Measurements from ENCODE around the gene RAMP3.
"Not testable (repeated sequence)": the region's sequence is repeated elsewhere in the genome, so short reads cannot be mapped to it uniquely, and the experiment has no call there.

RAMP3 gene

DNA sequence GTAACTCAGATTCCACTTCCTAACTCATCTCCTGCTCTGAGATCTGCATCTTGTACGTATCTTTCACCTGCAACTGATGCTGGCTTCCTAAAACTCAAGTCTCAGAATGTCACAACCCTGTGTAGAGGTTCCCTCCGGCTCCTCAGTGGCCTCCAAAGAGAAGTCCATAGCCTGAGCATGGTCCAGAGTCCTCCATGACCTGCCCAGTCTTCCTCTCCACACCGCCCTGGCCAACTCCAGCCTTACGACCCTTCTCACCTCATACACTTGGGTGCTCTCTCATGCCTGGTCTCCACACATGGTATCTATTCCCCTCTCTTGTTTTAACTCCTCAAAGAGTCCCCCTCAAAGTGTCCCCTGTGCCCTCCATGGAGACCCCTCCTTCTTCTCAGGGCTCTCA, 41.9 kb downstream of the RAMP3 start:
- DNase-seq, result no peak

DNA sequence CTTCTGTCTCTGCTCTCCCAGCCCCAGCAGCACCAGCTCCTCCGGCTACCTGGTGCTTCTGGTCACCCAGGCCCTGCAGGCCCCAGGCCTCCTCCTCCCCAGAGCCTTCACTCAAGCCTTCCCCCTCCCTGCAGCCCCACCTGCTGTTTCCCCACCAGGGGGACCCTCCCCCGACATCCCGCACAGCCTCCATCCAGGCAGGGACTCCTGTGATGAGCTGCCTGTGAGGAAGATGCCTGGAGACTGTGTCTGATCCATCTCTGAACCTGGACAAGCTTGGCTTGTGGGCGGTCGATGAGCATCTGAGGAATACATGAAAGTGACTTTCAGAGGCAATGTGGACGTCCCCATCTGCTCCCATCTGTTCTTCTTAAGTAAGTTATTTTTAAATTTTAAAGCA, 45.0 kb downstream of the RAMP3 start:
- DNase-seq, result no peak

DNA sequence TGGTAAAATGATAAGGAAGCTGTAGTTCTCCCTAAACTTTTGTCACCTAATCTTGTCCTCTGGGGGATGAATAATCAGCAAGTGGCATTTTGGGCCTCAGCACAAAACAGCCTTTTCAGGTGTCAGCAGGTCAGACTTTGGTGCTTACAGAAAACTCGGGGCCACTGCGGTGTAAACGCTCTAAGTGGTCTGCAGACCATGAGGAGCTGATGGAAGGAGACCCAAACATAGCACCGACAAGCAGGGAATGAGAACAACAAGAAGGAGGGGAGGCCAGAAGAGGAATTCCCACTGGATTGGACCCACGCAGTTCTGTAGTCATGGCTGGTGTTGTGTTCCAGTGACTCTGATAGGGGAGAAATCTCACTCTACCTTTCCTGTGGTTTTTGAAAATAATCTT, 45.4 kb downstream of the RAMP3 start:
- no peak for DNase-seq

DNA sequence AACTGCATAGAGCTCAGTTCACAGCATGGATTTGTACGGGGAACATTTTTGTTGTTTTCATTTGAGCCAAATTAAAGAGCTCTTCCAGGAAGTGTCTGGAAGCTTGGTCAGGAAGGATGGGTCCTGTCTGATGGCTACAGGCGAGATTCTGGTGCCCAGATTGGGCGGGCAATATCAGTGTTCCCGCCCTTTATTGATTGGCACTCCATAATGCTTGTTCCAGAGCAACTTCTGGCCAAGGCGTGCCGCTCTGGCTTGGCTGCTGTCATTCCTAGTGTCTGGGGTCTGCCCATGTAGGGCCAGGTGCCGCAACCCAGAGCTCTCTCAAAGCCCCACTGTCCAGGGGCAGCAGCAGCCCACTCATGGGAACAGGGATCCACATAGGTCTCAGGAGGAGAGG, 45.9 kb downstream of the RAMP3 start:
- no peak for DNase-seq

DNA sequence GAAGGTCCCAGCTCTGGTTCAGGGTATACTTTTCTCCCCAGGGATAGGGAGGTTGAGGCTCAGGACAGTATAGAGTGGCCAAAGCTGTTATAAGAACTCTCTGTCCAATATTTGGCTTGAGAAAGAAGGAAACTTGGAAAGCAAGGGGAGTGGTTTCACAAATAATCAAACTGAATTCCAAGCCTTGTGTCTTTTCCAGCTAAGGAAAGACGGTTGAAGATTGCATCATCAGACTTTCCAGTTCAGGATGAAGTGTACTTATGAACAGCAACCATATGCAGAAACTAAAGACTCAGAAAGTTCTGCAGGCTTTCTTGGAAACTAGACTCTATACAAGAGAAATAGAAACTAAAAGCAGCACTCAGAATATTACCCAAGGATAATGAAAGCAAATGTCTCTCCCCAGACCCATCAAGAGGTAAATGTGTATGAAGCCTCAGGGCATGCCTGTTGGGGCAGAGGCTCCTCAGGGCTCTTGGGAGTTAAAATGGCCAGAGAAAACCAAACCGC, 46.4 kb downstream of the RAMP3 start:
- no peak for DNase-seq

DNA sequence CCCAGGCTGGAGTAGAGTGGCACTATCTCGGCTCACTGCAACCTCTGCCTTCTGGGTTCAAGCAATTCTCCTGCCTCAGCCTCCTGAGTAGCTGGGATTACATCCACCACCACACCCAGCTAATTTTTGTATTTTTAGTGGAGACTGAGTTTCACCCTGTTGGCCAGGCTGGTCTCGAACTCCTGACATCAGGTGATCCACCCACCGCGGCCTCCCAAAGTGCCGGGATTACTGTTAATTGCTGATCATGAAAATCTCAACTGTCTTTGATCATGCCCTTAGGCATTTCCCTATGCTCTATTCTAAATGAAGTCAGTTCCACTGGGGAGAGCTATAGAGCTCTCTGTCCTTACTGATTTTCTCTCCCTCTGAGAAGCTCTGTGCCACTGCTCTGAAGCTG, 48.7 kb downstream of the RAMP3 start:
- not testable (repeated sequence) for DNase-seq

DNA sequence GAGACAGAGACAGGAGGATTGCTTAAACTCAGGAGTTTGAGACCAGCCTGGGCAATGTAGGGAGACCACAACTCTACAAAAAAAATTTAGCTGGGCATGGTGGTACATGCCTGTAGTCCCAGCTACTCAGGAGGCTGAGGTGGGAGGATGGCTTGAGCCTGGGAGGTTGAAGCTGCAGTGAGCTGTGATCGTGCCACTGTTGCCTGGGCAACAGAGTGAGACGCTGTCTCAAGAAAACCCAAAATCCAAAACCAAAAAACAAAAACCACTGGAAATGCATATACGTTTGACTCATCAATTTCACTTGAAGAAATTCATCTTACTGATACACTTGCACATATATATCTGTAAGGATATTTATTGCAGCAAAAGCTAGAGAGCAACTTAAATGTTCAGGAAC, 52.3 kb downstream of the RAMP3 start:
- DNase-seq, result not testable (repeated sequence)

DNA sequence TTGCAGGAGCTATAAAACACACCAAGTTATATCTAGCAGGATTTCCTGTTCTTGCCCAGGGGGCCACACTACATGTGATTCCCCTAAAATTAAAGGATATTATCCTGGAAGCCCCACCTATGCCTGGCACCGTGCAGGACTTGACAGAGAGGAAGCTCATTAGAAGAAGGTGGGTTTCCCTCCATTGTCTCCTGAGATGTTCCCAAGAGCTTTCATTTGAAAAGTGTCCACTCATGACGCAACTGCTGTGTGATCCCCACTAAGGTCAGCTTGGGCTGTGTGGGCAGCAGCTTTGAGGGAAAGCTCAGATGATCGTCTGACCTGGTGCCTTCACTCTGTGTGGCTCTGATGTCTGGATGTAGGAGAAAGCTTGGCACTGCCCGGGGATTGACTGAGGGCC, 53.5 kb downstream of the RAMP3 start:
- DNase-seq, result no peak

DNA sequence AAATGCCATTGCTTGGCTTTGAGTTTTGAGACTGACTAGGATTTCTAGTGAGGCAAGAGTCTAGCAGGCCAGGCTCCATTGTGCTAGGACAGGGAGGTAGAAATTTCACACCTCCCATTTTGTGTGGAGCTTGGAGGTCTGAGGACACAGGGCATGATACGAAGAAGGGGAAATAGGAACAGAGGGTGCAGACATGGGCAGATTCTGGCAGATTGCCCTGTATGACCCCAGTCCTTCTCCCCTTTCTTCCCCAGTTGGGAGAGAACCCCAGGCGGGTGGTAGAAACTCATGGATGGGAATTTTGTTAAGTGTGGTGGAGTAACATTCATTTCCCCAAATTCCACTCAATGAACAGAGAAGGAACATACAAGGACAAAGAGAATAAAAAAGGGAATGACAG, 54.4 kb downstream of the RAMP3 start:
- no peak for DNase-seq

DNA sequence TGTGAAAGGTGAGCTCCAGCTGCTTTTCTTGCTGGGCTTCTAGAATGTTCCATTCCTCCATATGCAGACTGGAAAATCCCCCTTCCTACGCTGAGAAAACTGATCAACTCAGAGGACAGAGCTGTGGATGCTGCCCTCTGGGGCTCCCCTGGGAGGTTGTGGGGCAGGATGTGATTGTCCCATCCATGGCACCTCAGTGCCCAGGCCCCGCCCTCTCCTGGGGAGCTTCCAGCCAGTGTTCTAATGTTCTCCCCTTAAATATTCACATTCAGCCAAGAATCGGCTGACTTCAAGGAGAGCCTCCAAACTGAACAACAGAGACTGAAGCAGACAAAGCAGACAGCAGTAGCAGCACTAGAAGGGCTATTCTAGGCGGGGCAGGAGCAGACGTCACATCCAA, 55.0 kb downstream of the RAMP3 start:
- DNase-seq, result no peak

DNA sequence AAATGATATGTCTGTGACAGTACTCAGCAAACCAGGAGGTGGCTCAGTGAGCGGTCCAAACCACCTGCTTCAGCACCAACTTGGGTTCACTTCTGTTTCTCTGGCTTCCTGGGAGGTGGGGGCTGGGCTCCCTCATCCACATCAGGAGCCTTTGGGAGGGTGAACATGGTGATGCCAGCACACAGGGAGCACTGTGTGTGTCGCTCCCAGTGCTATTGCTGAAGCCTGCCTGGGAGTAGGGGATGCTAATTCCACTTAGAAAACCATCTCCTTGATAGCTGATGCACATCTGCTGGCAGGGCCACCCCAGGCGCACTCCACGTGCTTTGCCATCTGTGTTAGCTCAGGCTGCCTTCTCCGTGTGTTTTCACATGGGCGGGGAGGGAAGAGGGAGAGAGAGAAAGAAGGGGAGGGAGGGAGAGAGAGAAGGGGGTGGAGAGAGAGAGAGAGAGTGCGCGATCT, 58.0 kb downstream of the RAMP3 start:
- no peak for DNase-seq

DNA sequence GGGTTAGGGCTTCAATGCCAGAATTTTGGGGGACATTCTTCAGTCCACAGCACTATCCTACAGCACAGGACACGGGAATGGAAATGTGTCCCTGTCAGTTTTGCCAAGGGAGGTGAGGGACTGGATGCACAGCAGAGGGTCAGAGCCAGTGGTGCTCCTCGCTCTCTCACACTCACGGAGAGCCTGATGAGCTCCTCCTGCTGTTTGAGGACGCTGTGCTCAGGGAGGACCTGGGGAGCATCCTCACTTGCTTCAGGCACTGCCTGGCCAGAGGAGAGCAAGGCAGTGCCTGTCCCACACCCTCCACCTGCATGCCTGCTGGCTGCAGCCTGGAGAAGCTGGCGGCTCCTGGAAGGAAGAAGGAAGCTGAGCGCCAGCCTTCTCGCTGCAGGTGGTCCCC, 58.6 kb downstream of the RAMP3 start:
- DNase-seq, result no peak

DNA sequence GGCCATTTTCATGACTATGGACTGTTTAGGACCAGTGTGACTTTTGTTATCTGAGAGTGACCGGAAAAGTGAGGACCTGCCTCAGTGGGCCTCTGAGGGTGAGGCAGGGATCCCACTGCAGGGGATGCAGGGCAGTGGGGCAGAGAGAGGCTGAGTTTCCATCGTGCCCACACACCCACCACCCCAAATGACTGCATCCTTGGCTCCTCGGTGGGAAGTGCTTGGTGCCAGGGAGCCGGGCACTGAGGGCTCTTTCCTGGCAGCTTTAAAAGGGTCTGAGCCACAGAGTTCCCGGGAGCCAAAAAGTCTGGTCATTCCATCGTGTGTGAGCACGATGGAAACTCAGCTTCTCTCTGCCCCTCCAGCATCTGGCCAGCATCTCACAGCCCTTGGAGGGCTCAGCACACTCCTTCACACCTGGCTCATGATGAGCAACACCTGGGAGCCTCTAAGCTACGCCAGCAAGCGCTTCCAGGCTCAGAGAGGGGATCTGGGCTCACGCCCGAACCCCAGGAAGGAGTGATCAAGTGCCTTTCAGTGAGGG, 59.1 kb downstream of the RAMP3 start:
- DNase-seq, result no peak

DNA sequence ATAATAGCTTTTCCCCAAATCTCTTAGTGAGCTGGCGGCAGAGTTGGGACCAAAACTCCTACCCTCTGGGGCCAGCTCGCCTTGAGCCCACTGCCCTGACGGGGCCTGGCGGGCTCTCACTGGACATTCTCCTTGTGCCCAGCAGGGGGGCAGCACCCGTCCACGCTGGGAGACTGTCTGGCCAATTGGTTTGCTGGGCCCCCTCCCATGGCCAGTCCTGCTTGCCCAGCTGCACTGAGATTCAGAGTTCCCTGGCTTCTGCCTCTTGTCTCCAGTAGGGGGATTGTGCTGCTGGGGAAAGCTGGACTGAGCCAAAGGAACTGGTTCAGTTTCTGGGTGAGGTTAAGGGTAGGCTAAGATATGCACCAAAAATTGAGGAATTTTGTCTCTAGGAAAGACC, 59.8 kb downstream of the RAMP3 start:
- no peak for DNase-seq

DNA sequence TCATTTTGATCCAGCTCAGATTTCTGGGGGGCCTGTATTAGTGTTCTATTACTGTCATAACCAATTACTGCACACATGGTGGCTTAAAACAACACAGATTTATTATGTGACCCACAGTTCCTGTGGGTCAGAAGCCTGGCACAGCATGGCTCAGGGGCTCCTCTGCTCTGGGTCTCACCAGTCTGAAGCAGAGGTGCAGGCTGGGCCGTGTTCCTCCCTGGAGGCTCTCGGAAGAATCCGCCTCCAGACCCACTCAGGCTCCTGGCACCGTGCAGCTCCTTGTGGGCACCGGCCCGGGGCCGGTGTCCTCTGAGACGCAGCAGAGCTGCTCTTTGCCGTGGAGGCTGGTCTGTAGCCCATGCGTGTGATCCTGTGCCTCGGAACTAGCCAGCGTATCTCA, 61.5 kb downstream of the RAMP3 start:
- no peak for DNase-seq

DNA sequence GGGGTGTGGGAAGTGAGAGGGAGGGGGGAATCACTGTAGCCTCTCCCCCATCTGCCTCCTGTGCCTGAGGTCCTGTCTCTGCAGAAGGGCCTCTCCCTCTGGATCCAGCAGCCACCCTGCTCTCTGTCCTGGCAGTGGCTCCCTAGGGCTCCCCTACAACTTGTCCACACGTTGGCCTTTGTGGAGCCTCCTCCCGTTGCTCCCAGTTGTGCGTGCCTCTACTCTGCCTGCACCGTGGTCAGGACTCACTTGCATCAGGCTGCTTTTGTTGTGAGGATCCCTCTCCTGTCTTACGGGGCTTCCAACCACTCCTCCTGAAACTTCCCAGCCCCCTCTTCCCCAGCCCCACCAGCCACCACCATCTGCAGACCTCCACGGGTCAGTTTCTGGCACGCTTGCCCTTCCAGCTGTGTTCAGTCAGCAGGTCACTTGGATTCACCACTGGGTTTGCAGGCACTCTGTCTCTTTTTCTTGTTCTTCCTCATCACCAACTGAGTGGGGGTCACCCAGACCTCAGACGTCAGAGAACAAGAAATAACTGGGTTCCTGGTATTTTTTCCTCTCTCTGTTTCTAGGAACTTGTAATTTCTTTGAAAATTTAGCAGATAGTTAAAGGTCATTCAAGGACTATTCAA, 62.3 kb downstream of the RAMP3 start:
- DNase-seq, result no peak

DNA sequence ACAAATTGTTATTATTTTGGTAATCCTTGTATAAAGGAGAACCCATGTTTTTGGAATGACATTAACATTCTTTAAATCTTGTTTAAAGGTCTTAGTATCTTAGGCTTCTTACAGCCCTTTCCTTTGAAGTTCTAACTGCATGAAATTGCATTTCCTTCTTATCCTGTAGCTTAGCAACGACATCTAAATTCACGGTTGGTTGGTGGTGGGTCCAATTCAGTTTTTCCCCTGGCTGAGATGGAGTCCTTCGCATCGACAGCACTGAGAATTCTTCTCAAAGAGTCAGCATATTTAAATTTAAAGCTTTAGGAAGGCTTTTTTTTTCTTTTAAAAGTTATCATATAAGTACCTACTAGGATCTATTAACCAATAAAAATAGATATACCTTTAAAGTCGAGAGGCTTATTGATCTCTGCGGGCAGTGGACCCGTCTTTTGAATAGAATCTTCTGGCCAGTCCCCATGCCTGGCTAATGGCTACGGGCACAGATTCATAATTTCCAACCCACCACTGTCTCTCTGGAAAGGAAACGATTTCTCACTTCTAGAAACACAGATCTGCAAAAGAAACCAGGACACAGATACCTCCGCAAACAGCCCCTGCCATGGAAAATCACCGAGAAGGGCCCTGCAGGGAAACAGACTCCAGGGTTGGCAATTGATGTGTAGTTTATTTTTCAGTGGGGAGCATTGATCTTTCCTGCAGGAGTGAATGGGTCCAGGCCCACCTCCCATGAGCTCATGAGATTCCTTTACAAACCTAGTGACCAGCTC, 63.4 kb downstream of the RAMP3 start:
- DNase-seq, result no peak

DNA sequence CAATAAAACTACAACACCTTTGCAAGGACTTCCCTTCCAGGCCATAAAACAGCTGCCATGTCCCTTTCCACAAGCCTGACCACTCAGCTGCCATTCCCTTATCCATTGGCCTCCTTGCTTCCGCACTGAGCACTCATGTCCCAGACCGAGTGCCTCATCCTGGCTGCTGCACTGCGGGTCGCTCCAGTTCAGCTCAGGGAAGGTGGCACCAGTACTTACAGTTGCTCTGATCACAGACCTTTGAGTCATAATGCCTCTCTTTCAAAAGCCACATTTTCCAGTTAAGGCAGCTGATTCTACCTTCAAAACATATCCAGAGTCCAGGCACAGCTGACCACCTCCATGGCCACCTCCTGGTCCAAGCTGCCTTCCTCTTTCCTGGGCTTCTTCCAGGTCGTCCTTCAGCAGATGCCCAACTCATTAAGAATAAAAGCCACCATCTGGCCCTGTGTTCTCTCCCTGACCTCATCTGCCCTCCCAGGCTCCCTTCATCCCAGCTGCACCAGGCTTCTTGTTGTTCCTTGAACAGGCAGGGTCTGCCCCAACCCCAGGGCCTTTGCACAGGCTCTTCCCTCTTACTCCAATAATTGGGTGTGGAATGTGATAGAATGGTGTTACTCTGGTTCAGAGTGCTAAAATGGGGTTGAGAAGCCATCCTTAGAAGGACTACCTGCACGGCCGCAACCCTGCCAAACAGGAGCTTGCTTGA, 64.5 kb downstream of the RAMP3 start:
- DNase-seq, result no peak

DNA sequence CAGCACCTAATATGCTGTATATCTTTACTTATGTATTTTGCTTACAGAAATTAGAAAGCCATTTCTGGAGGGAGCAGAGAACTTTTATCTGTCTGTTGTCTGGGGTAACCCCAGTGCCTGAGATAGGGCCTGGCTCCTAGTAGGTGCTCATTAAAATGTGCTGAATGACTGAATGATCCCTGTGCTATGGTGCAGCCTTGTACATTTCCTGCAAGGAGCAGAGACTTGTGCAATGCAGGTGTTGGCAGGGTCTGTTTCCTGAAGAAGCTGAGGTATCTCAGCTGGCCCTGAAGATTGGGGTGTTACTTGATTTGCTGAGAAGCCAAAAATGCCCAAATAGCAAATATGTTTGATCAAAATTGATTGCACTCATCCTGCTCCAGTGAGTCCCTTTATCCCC, 65.5 kb downstream of the RAMP3 start:
- no peak for DNase-seq

DNA sequence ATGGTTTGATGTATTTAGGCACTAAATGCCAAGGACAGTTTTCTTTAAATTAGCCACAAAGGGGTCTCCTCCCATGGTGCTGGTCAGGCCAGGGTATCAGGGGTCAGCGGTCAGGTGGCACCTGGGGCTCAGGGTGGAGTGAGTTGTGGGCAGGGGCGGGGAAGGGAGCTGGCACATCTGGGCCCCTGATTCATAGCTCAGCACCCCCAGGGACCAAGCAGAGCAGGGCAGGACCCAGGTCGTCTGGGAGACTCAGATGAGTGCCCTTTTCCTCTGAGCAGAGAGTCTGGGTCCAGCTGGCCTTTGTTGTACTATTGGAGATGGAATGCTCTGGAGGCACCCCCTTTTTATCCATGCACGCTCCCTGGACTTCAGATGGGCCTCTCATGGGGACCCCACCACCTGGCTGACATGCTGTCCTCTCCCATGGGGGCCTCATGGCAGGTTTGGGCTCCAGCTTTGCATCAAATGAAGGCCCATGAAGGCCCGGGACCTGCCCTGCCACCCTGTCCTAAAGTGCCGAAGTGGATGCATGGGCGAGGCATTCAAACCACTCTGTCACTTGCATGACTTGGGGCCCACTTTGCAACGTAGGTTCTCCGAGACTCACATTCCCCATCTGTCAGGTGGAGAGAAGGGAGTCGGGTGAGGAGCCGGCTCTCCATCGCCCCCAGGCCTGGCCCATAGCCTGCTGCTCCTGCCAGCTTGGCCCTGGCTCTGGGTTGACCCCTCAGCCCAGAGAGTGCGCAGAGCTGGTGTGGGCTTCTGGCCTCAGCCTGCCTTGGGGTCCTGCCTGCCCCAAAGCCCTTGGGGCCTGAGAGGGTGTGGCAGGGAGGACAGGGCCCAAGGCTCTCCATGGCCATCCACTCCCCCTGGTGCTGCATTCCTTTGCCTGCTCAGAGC, 66.4 kb downstream of the RAMP3 start:
- no peak for DNase-seq

DNA sequence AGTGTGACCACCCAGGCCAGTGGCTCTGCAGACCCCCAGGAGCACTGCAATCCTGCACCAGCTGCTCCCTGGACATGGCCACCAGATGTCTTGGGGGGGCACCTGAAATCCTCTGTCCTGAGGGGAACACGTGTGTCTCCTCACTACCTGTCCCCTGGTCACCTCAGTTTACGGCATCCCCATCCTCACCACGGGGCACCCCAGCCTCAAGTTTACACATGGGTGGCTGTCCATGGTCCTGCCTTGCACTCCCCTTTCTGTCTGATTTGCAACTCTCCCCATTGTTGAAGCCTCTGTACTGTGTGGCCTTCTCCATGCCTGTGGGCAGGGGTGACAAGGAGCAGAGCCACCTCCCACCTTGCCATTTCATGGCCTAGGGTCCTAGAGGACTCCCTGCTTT, 67.2 kb downstream of the RAMP3 start:
- no peak for DNase-seq

DNA sequence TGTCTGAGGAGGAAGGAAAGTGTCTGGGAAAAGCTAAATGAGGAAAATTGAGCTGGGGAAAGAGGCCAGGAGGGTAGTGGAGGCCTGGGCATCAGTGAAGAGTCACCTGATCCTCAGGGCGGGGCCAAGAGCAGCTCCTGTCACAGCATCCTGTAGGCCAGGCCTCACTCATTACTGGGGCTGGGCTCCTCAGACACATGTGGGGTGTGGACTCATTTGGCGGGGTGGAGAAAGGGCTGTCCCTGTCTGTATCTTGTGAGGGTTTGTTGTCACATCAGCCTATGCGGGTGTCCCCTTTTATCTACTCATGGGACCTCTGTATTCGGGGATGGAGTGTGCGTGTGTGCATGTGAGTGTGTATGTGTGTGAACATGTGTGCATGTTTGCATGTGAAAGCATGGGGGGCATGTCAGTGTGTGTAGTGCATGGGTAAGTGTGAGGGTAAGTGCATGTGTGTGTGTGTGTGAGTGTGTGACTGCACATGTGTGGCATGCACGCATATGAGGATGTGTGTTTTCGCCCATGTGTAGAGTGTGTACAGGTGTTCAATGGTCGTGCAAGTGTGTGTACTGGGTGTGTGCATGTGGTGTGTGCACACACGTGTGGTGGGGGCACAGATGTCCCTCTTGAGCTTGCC, 67.8 kb downstream of the RAMP3 start:
- no peak for DNase-seq
